Measurements from ENCODE around the gene MMRN2. TPM values are rescaled to one million over a fixed set of nuclear protein-coding genes. Genes with fewer than 3 reads are reported as not detected.

MMRN2 gene
- total RNA-seq, 4 donors from 2014 or later, result 23.0 to 45.1 (median 28.4) TPM

- no peaks in the 10 kb centered on the region for H3K9me3 ChIP-seq
- no peak overlapping the region for H3K27ac ChIP-seq
- H3K36me3 ChIP-seq, result no peaks in the 10 kb centered on the region
- DNase-seq, result no peak
- TF ChIP-seq POLR2A (IDR thresholded peaks at IDR 0.05) (no peak), CTCF (IDR thresholded peaks at IDR 0.05) (no peak)
- H3K27me3 ChIP-seq, result no peaks in the 10 kb centered on the region
- peaks cover 0 to 24% of the 10 kb centered on the region in 2 donors for H3K4me1 ChIP-seq
- H3K4me3 ChIP-seq (replicated peaks in 1 of 3), result no peak overlapping the region
- intact Hi-C loops (cut with DNase I), result no loop called here
- WGBS, 2 donors, result 69 to 70% methylated on average over 9 to 15 of the region's 18 CpGs
Measured at GRCh38 chr10:86945361-86946212, 11.8 kb downstream of the MMRN2 start.

- DNase-seq, result no peak
- H3K9me3 ChIP-seq, result no peaks in the 10 kb centered on the region
- intact Hi-C loops (cut with DNase I), result no loop called here
- no peak overlapping the region for H3K4me3 ChIP-seq (replicated peaks in 1 of 3)
- TF ChIP-seq POLR2A (IDR thresholded peaks at IDR 0.05) (no peak), CTCF (IDR thresholded peaks at IDR 0.05) (no peak)
- 94 to 95% methylated on average over 3 of the region's 3 CpGs for WGBS, 2 donors
- H3K27ac ChIP-seq, result no peak overlapping the region
- H3K27me3 ChIP-seq, result no peaks in the 10 kb centered on the region
- H3K36me3 ChIP-seq, result no peaks in the 10 kb centered on the region
- peaks cover 0 to 24% of the 10 kb centered on the region in 2 donors for H3K4me1 ChIP-seq
Measured at GRCh38 chr10:86944907-86945306, 12.5 kb downstream of the MMRN2 start.

- H3K36me3 ChIP-seq, result no peaks in the 10 kb centered on the region
- no peaks in the 10 kb centered on the region for H3K9me3 ChIP-seq
- no peak overlapping the region for H3K4me3 ChIP-seq (replicated peaks in 1 of 3)
- no peaks in the 10 kb centered on the region for H3K27me3 ChIP-seq
- peaks cover 0 to 24% of the 10 kb centered on the region in 2 donors for H3K4me1 ChIP-seq
- no peak for TF ChIP-seq CTCF (IDR thresholded peaks at IDR 0.05)
- TF ChIP-seq POLR2A (IDR thresholded peaks at IDR 0.05), result no peak
- no peak for DNase-seq
- H3K27ac ChIP-seq, result no peak overlapping the region
- intact Hi-C loops (cut with DNase I), result no loop called here
Measured at GRCh38 chr10:86944471-86944870, 12.9 kb downstream of the MMRN2 start.

- Histone ChIP-seq H3K27me3 (no peaks in the 10 kb centered on the region), H3K27ac (no peak overlapping the region), H3K9me3 (no peaks in the 10 kb centered on the region), H3K36me3 (no peaks in the 10 kb centered on the region), H3K4me1 (peaks cover 2 to 24% of the 10 kb centered on the region in 2 donors), H3K4me3 (replicated peaks in 1 of 3) (no peak overlapping the region)
- 81 to 93% methylated on average over 2 to 4 of the region's 4 CpGs for WGBS, 2 donors
- TF ChIP-seq POLR2A (IDR thresholded peaks at IDR 0.05) (no peak), CTCF (IDR thresholded peaks at IDR 0.05) (no peak)
- no peak for DNase-seq
- intact Hi-C loops (cut with DNase I), result no loop called here
Measured at GRCh38 chr10:86944031-86944419, 13.4 kb downstream of the MMRN2 start.

GRCh38 chr10:86943316-86944030 lies 13.9 kb downstream of the MMRN2 start:
- intact Hi-C loops (cut with DNase I), result no loop called here
- Histone ChIP-seq H3K27ac (no peak overlapping the region), H3K4me1 (peaks cover 3 to 24% of the 10 kb centered on the region in 2 donors), H3K36me3 (no peaks in the 10 kb centered on the region), H3K9me3 (no peaks in the 10 kb centered on the region), H3K4me3 (replicated peaks in 1 of 3) (no peak overlapping the region), H3K27me3 (no peaks in the 10 kb centered on the region)
- no peak for TF ChIP-seq CTCF (IDR thresholded peaks at IDR 0.05)
- TF ChIP-seq POLR2A (IDR thresholded peaks at IDR 0.05), result no peak
- no peak for DNase-seq
- 95% methylated on average over 24 to 30 of the region's 30 CpGs for WGBS, 2 donors

Measured in thyroid gland (tissue), 4 donors.